Measurements from ENCODE around the gene LRRTM1.

Gene LRRTM1, protein sequence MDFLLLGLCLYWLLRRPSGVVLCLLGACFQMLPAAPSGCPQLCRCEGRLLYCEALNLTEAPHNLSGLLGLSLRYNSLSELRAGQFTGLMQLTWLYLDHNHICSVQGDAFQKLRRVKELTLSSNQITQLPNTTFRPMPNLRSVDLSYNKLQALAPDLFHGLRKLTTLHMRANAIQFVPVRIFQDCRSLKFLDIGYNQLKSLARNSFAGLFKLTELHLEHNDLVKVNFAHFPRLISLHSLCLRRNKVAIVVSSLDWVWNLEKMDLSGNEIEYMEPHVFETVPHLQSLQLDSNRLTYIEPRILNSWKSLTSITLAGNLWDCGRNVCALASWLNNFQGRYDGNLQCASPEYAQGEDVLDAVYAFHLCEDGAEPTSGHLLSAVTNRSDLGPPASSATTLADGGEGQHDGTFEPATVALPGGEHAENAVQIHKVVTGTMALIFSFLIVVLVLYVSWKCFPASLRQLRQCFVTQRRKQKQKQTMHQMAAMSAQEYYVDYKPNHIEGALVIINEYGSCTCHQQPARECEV

DNA sequence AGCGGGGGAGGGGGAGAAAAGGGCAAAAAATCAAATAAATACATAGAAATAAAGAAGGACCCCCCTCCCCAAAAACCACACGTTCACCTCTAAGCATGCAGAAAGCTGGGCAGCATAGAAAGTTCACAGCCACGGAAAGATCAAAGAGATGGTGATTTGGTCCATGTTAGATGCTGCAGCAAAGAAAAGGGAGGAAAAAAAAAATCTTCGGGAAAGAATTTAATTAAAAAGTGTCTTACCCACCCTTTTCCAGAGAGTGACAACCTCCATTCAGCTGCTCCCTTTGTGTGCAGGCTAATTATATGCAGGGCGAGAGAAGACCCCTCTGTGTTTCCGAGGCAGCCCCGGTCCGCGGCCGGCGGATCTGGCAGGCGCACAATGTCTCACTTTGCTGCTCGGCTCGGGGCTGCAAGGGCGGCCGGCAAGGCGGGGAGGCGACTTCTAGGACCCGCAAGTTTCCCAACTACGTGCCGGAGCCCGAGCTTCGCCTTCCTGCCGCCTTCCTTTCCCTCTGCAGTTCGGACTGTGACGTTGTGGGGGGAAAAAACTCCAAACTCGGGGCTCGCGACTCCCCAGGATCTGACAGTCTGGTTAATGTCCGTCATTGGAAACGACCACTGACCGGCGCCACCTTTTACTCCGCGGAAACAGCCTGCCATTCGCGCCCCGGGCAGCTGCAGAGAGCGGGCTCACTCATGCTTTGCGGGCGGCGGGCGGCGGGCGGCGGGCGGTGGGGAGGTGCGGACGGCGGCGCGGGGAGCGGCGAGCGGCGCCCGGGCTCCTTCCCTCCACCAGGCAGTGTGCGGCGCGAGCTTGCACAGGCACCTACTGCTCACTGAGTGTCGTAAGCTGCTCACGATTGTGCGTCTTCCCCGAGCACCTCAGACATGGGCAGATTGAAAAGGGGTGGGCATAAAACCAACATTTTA is at the start of gene LRRTM1:
Gene LRRTM1, minus strand, starts transcription at position 844 of the 929 bp plus-strand sequence. CDS start 933 bp downstream, outside the sequence.
- in situ Hi-C loops (cut with HindIII; ENCODE audit: low sequenced_read_pairs), result no loop called here

GRCh38 chr2:80351231-80351630 is 46.7 kb upstream of the LRRTM1 start:
- in situ Hi-C loops (cut with HindIII; ENCODE audit: low sequenced_read_pairs), result no loop called here

- in situ Hi-C loops (cut with HindIII; ENCODE audit: low sequenced_read_pairs), result no loop called here
Measured at GRCh38 chr2:80348953-80349352, 44.4 kb upstream of the LRRTM1 start.

GRCh38 chr2:80348078-80348477 is 43.5 kb upstream of the LRRTM1 start:
- in situ Hi-C loops (cut with HindIII; ENCODE audit: low sequenced_read_pairs), result no loop called here

DNA sequence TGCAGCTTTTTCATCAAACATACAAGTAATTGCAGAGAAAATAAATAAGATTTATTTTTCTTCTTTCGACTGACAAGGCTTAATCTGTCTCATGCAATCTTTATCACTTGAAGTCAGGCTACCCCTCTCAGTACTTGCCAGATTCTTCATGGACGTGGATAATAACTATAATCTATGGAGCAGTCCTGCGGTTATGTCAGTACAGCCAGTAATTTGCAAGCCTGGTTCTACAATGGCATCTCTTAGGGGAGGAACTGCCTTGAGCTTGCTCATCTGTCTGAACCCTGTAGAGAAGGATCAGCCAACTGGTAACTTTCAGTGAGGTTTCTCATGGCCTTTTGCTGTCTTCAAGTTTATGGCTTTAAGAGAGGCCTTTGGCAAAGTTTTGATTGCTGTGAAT is 35.5 kb upstream of the LRRTM1 start:
- in situ Hi-C loops (cut with HindIII; ENCODE audit: low sequenced_read_pairs), result no loop called here

DNA sequence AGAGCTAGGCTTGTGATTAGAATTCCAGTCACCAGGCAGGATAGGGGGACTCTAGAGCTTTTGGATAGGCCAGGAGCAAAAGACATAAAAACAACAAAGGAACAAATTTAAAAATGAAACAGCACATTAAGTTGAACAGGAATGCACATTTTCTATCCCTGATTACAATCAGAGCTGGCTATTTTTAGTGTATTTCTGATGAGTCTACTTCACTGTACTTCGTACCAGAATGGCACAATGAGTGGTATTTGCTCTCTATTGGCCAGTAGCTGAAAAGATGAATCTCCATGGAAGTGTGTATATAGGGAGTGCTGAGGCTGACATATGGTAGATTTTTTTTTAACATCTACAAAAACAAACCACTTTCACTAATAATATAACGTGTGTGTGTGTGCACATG is 34.2 kb upstream of the LRRTM1 start:
- in situ Hi-C loops (cut with HindIII; ENCODE audit: low sequenced_read_pairs), result no loop called here

DNA sequence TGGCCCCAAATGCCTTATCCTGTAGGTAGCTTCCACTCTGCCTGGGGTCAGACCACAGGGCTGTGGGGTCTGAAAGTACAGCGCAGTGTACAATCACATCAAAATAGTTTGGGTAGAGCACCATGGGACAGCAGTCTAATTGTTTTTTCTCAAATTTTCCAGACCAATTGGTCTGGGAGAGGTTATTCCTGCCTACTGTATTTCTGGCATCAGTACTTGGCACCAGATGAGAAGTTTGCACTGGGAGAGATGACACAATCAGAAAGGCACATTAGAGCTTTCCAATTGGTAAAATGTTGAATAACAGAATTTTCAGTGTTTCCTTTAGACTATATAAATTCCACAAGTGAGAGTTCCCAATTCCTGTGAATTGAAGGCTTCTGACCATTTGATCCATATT is 30.9 kb upstream of the LRRTM1 start:
- in situ Hi-C loops (cut with HindIII; ENCODE audit: low sequenced_read_pairs), result no loop called here

GRCh38 chr2:80333886-80334285 is 29.3 kb upstream of the LRRTM1 start:
- in situ Hi-C loops (cut with HindIII; ENCODE audit: low sequenced_read_pairs), result no loop called here

DNA sequence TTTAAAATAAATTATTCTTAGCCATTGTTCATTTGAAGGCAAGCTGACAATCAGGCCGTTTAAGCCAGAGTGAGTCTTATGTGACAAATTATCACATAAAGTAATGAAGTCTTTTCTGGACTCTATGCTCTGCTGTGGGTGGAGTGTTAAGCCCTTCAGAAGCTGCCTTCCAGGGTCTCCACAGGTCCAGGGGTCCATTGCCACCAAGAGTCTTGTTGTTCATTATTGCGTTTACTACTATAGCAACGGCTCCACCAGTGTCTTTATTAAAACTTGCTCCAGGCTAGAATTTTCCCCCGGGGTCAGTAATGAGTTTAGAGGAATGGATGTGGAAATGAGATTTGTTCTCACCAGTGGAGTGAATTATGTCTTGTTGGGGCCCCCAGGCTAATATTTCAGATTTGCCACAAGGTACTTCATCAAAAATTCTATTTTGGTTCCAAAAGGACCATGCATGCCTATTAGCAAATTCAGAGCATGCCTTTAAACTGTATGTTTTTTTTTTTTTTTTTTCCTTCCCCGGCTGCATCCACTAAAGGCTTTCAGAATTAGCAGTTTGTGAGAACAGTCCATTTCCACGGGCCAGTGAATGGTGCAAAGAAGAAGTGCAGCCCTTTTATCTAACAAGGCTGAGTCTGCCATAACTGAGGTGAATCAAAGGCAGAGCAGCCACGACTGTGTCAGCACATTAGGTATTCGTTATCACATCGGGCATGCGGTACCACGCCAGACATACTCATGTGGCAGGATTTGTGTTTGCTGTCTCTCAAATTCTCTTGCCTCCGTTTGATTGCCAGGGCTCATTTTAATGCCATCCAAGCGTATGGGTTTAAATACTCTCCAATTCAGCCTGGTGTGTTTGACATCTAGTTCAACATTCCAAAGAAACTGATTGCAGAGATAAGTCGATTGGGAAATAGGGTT is 26.2 kb upstream of the LRRTM1 start:
- in situ Hi-C loops (cut with HindIII; ENCODE audit: low sequenced_read_pairs), result no loop called here

DNA sequence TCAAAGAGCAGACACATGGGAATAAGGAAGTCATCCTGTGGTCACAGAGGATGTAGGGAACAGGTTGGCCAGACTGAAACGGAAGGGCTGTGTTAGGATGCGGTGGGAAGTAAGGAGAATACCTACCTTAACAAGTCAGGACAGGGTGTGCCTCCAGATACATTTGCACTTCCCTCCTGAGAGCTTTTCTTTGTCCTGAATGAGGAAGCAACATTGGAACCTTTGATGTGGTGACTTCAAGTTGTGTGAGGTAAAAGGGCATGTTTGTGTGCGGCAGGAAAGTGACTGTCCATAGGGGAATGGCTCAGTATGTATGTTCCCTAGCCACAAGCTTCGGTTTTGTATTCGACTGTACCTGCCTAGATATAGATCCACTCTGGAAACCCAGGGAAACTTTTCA is 24.9 kb upstream of the LRRTM1 start:
- in situ Hi-C loops (cut with HindIII; ENCODE audit: low sequenced_read_pairs), result no loop called here

- in situ Hi-C loops (cut with HindIII; ENCODE audit: low sequenced_read_pairs), result no loop called here
Measured at GRCh38 chr2:80328159-80328571, 23.6 kb upstream of the LRRTM1 start.

- in situ Hi-C loops (cut with HindIII; ENCODE audit: low sequenced_read_pairs), result no loop called here
Measured at GRCh38 chr2:80326861-80327260, 22.3 kb upstream of the LRRTM1 start.

GRCh38 chr2:80326214-80326613 is 21.7 kb upstream of the LRRTM1 start:
- in situ Hi-C loops (cut with HindIII; ENCODE audit: low sequenced_read_pairs), result no loop called here

DNA sequence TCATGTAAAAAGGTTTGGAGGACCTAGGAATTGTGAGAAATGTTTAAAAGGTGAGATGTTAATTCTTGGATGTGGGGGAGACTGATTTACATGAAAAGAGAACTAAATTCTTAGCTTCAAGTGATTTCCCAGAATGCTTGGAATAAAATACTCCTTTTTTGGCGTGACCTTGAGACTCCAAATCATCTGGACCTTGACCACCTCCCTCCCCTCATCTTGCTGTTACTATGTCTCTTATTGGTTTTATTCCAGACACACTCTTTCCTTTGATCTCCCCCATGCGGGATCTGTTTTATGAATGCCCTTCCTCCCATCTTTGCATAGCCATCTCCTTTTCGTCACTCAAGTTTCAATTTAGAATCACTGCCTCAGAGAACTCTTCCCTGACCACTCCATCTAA is 20.0 kb upstream of the LRRTM1 start:
- in situ Hi-C loops (cut with HindIII; ENCODE audit: low sequenced_read_pairs), result no loop called here

GRCh38 chr2:80323610-80324009 is 19.1 kb upstream of the LRRTM1 start:
- in situ Hi-C loops (cut with HindIII; ENCODE audit: low sequenced_read_pairs), result no loop called here

GRCh38 chr2:80322958-80323357 is 18.4 kb upstream of the LRRTM1 start:
- in situ Hi-C loops (cut with HindIII; ENCODE audit: low sequenced_read_pairs), result no loop called here

- in situ Hi-C loops (cut with HindIII; ENCODE audit: low sequenced_read_pairs), result no loop called here
Measured at GRCh38 chr2:80322311-80322920, 17.9 kb upstream of the LRRTM1 start.

- in situ Hi-C loops (cut with HindIII; ENCODE audit: low sequenced_read_pairs), result no loop called here
Measured at GRCh38 chr2:80312282-80312839, 7.8 kb upstream of the LRRTM1 start.

DNA sequence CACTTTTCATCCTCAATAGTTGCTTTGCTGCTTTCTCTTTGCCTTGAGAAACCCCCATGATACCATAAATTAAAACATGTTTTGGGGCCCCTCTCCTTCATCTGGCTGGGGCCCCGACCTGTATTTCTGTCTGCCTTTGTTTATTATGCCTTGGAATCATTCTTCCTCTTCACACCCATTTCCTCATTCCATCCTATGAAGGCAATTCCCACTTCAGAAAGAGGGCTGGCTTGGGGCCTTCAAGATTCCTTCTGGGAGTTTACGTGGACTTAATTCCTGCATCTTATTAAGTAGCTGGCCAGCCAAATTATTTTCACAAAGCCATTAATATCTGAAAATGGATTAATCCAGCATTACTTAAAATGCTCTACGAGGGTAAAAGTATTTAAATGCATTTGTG is 6.8 kb upstream of the LRRTM1 start:
- in situ Hi-C loops (cut with HindIII; ENCODE audit: low sequenced_read_pairs), result no loop called here

All from DLD1 (cell line).